HG02610 (cell line): Measurements from ENCODE around the gene AFF2.
"Not testable (repeated sequence)": the region's sequence is repeated elsewhere in the genome, so short reads cannot be mapped to it uniquely, and the experiment has no call there.

Experiments
- ATAC-seq: cut with Tn5 transposase; IDR thresholded peaks from one replicate; pipeline ENCODE4 v1.9.1; 2021; ENCODE audit warnings: mild to moderate bottlenecking, moderate library complexity; ENCODE audit not compliant: unreplicated experiment

The AFF2 gene

GRCh38 chrX:148815218-148815961 is 315.0 kb downstream of the AFF2 start:
- ATAC-seq, result no peak

DNA sequence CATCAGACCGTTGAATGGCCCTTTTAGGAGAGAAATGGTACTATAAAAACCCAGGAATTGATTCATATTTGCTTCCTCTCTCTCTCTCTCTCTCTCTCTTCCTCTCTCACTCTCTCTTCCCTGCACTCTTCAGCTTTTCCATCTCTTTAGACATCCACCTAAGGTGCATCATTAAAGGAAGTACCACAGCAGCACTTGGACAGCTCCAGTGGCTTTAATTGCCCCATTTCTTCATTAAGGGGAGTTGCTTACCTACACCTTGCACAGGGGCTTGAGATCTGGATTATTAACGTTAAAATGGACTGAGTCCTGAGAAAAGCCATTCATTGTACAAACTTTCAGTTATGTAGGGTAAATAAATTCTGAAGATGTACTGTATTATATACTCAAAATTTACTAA is 323.6 kb downstream of the AFF2 start:
- ATAC-seq, result no peak

DNA sequence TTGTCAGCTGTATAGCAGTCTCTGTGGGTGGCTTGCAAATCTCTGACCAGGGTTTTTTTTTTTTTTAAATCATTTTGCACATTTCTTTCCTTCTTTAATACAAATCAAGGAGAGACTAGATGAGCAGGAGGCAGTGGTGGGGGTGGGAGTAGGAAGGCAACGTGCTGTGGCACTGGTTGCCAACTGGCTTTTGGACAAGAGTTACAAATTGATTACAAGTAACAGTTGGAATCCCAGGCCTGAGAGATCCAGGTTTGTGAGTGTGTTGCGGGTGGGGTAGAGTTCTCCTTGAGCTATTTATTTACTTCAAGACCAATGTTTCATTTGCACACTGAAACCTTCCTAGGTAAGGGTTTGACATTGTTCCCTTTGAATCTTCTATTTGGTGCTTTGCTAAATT is 325.3 kb downstream of the AFF2 start:
- ATAC-seq, result no peak

DNA sequence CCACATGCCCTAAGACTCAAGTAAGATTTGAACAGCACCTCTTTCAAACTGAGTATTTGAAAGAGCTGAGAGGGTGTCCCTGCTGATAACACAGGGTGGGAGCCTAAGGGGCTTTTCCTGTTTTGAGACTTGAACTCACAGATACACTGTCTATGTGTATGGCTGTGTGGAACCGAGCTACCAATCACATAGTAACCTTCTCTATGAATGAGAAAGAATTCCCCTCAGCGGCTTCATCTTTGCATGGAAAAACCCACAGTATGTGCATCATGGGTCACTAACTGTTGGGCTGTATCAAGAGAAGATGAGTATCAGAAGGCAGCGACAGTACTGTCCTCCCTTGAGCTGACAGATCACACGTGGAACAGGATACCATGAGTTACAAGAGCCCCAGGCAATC is 336.3 kb downstream of the AFF2 start:
- ATAC-seq, result no peak

DNA sequence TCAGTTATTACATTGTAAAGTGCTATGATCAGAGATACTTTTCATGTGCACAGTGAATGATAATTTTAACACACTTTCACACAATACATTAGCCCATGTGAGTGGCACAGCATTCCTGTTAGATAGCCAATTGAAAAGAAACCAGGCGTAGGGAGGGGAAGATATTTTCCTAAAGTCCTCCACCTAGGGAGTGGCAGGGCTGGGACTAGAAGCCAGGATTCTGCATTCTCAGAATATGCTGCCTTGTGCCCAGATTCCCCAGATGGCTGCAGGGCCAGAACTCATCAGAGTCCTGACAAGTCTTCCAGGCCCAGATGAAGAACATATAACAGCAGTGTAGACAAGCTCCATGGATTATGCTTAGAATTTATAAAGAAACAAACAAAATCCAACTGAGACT is 350.2 kb downstream of the AFF2 start:
- ATAC-seq, result no peak

GRCh38 chrX:148854306-148854705 is 353.9 kb downstream of the AFF2 start:
- no peak for ATAC-seq

DNA sequence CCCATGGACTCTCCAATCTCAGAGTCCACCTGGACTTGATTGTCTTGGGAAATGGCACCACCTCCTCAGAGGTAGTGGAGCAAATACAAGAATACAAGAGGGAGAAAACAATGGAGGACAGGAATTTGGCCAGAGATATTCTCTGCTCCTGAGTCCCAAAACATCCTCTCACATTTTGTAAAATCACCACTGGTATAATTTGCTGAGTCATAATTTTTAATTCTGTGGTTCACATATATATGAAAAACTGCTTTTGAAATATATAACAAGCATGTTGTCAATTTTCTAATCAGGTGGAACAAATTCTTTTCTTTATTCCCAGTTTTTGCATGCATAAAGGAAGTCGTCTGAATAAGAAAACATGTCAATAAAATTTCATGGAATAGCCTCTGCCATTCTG is 356.1 kb downstream of the AFF2 start:
- ATAC-seq, result no peak

DNA sequence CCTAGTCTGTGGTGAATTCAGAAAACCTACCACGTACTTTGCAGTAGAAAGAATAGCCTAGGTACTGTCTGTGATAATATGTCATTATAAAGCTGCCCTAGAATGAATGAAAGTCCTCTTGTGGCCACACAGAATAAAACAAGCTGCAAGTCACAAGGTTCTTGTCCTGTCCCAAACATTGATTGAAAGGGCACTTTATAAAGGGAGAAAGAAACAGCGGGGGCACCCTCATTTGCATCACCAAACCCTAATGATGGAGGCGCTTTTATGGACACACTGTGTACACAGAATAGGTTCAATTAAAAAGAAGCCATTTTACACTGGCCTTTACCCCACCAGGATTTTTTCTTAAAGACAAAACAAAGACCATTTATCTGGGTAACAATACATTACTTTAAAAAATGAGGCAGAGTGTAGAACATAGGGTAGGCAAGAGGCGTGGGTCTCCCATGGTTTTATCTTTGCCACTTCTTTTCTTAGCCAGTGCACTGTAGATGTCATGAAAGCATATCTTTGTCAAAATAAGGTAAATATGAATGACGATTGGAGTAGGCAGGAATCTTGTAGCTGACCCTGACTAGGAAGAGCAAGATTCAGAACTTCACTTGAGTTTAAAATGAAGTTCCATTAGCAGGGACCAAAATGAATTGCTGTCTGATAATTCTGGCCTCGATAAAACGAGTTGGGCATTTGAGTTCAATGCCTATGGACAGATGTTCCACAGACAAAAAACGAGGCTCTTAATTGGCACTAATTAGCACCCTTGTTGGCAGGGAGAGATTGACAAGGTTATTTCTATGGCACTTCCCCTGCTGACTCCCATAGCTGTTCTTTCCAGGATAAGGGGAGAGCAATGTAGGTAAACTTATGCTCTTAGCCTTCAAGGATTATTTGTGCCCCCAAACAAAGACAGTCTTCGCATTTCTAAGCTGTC is 365.1 kb downstream of the AFF2 start:
- no peak for ATAC-seq

DNA sequence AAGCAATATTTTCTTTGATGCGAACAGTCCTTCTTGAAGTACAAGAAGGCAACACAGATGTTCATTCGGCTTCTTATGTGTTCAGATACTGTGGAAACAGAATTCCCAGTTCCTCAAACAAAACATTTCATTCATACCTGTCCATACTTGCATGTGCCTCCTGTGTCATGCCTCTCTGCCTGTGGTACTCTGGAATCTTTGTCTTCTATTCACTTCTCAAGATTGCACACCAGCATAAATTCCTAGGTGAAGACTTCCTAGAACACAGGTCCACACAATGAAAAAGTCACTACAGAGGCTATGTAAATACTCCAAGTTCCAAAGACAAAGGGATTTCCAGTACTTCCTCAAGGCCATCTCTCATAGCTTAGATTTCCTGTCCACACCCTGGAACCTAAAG is 367.2 kb downstream of the AFF2 start:
- no peak for ATAC-seq

DNA sequence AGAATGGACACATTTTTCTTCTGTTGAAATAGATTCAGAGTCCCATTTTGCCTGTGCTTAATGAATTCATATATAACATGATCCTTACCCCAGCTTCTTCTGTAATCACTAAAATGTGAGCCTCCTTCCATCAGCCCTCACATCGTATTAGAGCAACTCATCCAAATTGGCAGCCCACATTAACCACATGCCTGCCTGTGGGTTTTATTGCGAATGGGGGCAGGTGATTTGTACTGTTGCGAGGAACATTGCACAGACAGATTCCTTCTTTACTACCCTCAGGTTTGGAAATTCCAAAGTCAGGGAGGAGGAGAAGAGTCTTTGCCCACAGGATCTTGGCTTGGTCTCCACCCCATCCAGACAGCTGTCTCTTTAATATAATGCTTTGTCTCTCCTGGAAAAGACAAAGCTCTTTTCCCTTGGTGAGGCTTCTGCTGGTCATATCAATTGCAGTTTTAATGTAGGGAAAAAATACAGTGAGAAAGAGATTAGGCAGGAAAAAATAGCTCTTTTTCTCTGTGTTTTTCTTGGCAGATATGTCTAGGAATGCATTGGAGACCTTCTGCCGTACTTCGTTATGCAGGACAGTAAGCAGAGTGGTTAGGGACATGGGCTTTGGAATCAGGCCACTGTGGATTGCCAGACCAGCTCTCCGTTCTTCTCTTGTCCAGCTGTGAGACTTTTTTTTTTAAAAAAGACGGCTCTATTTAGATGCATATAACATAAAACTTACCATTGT is 371.2 kb downstream of the AFF2 start:
- ATAC-seq, result no peak

DNA sequence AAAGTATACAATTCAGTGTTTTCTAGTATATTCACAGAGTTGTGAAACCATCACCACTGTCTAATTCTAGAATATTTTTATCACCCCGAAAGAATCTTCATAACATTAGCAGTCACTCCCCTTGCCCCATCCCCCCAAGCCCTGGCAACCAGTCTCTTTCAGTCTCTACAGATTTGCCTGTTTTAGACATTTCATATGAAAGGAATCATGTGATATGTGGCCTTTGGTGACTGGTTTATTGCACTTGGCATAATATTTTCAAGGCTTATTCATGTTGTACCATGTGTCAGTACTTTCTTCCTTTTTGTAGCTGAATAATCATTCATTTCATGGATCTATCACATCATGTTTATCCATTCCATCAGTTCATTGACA is 371.7 kb downstream of the AFF2 start:
- no peak for ATAC-seq

- no peak for ATAC-seq
Measured at GRCh38 chrX:148872881-148873280, 372.5 kb downstream of the AFF2 start.

- no peak for ATAC-seq
Measured at GRCh38 chrX:148874636-148875246, 374.3 kb downstream of the AFF2 start.

DNA sequence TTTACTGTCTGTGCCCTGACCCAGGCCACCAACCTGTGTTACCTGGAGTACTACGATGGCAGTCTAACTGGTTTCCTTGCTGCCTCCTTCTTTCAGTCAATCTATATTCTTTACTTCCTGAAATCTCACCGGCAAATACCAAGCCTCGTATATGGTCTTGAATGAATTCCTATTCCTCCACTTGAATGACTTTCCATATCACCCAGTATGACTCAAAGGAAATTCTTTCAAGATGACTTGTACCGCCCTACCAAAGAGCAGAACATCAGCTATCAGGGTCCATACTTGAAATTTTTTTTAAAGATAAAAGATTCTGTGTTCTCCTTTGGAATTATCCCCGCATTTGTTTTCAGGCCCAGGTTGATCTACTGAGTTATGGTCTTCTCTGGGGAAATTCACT is 378.0 kb downstream of the AFF2 start:
- no peak for ATAC-seq

- no peak for ATAC-seq
Measured at GRCh38 chrX:148885203-148885602, 384.8 kb downstream of the AFF2 start.

DNA sequence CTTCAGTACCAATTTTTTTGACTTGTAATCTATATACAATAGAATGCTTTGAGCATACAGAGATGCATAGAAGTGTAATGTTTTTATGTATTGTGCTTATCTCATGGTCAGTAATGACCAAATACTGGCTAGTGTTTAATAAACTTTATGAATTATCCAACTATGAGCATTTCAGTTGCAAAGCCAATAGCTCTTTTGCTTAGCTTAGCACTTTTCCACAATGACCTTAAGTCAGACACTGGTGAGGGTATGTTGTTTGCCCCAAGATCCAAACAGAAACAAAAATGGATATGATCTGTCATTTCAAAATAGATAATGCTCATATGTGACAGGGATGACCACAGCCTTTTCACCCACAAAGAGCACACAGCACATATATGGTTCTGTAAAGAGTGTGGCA is 393.0 kb downstream of the AFF2 start:
- no peak for ATAC-seq

GRCh38 chrX:148902581-148902980 is 402.2 kb downstream of the AFF2 start:
- no peak for ATAC-seq

- ATAC-seq, result no peak
Measured at GRCh38 chrX:148903176-148903575, 402.8 kb downstream of the AFF2 start.

GRCh38 chrX:148904421-148905111 is 404.1 kb downstream of the AFF2 start:
- ATAC-seq, result no peak

DNA sequence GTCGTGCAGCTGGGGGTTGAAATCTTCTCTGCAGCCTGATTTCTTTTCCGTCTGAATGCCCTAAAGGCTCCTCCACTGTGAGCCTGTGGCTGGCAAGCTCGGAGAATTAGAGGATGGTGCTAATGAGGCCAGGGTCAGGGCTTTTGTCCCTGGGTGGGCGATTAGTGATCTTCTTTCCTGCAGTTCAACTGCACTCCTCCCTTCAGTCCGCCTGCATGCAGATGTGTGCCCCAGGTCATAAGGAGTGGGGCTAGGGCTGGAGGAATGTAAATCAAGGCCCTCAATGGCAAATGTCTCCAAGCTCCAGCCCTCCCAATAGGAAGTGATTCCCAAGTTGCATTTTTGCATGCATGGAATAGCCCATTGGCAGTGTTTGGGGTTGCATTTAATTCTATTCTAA is 405.0 kb downstream of the AFF2 start:
- ATAC-seq, result no peak

DNA sequence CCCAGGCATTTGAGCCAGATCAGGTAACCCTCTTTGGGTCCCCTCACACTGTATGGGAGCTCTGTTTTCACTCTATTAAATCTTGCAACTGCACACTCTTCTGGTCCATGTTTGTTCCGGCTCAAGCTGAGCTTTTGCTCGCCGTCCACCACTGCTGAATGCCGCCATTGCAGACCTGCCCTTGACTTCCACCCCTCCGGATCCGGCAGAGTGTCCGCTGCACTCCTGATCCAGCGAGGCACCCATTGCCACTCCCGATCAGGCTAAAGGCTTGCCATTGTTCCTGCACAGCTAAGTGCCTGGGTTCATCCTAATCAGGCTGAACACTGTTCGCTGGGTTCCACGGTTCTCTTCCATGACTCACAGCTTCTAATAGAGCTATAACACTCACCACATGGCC is 406.2 kb downstream of the AFF2 start:
- not testable (repeated sequence) for ATAC-seq
